EH (cell line): ENCODE data around the gene CLIC4.
"Not testable (repeated sequence)": the region's sequence is repeated elsewhere in the genome, so short reads cannot be mapped to it uniquely, and the experiment has no call there.

Source experiments
- DNase-seq: peaks from one replicate; pipeline ENCODE4 v3.0.0-alpha.2; 2015; ENCODE audit warnings: low read depth

The CLIC4 gene

DNA sequence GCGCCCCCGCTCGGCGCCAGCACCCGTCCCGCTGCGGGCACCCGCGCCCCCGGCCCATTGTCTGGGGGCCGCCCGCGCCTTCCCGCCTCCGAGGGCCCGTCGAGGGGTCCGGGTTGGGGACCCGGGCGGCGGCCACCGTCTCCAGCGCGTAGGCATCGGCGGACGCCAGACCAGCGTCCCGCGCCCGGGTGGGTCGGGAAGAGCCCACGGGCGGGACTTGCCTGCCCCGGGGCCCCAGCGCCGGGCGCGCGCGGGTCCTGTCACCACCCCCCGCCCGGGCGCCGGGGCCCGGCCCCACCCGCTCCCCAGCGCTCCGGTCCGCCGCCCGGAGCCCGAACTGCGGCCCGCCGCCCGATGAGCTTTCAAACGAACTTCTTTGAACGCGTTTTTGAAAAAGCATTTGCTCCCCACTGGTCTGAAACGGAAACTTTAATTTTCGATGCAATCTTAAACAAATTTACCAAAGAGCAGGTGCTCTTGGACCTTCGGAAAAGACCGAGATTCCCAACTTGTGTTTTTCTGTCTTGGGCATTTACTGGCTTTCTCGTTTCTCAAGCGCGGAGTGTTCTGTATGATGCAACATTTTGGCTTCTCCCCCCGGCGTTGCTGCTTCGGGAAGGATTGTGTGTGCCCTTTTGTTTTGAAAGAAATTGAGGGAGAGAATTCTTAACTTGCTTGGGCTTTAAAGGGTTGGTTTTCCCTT, 615 bp downstream of the CLIC4 start:
- peak; percentile 75 for DNase-seq

- DNase-seq, result no peak
These were observed 3.2 kb downstream of the CLIC4 start for GRCh38 chr1:24748191-24749121.

DNA sequence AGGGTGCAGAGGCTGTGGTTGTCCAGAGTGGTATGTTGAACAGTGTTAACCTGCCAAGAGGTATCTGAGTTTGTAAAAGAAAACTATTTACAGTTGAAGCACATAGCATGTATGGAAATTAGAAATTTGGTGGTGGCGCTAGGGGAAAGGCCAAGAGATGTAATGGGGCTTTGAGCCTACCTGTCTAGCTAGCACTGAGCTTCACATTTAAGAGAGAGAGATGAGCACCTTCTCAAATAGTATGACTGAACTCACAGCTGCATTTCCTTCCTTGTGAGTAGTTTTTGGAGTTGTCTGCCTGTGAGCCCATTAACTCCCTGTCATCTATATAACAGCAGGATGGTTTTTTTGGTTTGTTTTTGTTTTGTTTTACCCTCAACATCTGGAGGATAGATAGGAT, 4.0 kb downstream of the CLIC4 start:
- no peak for DNase-seq

DNA sequence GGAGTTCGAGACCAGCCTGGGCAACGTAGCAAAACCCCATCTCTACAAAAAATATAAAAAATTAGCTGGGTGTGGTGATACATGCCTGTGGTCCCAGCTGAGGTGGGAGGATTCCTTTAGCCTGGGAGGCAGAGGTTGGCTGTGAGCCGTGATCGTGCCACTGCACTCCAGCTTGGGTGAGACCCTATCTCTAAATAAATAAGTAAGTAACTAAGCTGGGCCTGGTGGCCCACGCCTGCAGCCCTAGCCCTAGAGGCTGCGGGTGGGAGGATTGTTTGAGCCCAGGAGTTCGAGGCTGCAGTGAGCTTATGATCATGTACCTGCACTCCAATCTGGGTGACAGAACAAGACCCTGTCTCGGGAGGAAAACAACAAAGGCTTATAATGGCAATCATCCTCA, 4.6 kb downstream of the CLIC4 start:
- DNase-seq, result no peak

DNA sequence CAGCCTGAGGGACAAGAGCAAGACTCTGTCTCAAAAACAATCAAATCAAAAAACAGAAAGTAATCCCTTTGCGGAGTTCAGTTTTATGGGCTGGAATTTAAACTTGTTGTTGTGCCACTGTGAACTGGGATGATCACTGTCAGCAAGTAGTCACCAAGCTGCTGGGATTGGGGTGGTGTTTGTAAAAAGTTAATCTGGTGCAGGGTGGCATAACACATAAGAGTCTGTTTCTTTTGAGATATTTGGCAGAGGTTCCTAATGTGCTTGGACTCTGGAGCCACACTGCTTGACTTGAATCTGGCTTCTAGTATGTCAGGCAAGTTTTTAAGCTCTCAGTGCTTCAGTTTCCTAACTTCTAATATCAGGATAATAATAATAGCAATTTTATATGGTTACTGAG, 6.6 kb downstream of the CLIC4 start:
- DNase-seq, result peak; percentile 36

DNA sequence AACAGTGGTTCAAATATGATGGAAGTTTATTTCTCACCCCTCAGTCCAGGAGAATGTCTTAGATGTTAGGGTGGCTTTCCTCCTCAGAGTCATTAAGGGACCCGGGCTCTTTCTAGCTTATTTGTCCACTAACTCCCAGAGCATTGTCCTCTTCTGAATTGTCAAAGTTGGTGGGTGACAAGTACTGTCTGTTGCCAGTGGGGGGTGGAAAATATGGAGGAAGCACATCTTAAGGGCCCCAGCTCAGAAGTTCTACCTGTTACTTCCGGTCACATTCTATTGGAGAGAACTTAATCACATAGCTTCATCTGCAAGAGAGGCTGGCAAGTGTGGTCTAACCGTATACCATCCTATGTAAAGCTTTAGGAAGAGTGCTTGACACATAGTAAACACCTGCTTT, 7.1 kb downstream of the CLIC4 start:
- DNase-seq, result no peak

DNA sequence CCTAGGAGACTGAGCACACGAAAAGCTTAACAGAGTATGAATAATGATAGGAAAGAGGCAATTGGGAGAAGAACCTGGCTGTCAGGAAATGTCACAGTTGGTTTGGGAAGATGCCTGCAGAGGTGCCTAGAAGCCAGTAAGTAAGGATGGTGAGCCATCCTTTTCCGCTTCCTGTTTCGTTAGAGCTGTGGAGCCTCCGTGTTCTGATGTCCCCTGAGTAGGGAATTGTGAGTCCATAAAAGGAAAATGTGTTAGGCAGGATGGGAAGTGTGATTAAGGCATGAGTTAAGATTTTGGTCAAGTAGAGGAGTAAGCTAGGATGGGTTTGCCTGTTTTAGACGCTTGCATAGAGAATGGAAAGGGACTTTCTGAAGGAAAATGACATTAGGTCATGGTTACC, 9.0 kb downstream of the CLIC4 start:
- DNase-seq, result peak; percentile 82

DNA sequence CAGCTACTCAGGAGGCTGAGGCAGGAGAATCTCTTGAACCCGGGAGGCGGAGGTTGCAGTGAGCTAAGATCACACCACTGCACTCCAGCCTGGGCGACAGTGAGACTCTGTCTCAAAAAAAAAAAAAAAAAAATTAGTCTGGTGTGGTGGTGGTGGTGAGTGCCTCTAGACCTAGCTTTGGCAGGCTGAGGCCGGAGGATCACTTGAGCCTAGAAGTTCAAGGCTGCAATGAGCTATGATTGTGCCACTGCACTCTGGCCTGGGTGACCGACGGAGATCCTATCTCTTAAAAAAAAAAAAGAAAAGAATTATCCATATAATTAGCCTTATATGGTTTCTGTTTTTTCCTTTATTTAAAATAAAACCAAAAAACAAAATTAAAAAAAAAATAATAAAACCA, 10.1 kb downstream of the CLIC4 start:
- not testable (repeated sequence) for DNase-seq

DNA sequence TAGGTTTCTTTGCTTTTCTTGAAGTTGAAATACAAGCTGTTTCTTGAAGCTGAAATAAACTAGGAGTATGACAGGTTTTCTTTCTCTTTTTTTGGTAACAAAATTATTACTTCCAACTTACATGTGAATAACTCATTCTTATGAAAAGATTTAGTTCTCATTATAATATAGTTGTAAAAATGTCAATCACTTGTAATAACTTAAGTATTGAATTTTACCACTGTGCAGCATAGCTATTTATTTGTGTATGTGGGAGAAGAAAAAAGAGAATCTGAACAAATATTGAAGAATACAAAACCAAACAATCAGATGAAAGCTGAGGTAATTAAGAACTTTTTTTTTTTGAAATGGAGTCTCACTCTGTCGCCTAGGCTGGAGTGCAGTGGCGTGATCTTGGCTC, 11.1 kb downstream of the CLIC4 start:
- no peak for DNase-seq

DNA sequence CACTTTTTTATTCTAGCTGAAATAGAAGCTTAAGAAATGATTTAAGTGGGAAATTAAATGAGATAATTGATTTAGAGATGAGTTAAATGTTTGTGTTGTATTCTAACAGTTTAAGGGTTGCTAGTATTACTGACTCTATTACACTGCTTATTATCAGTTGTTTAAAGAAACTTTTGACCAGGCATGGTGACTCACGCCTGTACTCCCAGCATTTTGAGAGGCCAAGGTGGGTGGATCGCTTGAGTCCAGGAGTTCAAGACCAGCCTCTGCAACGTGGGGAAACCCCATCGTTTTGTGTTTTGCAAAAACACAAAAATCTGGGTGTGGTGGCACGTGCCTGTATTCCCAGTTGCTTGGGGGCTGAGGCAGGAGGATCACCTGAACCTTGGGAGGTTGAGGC, 14.2 kb downstream of the CLIC4 start:
- DNase-seq, result no peak

GRCh38 chr1:24761582-24761981, 16.3 kb downstream of the CLIC4 start:
- DNase-seq, result no peak

DNA sequence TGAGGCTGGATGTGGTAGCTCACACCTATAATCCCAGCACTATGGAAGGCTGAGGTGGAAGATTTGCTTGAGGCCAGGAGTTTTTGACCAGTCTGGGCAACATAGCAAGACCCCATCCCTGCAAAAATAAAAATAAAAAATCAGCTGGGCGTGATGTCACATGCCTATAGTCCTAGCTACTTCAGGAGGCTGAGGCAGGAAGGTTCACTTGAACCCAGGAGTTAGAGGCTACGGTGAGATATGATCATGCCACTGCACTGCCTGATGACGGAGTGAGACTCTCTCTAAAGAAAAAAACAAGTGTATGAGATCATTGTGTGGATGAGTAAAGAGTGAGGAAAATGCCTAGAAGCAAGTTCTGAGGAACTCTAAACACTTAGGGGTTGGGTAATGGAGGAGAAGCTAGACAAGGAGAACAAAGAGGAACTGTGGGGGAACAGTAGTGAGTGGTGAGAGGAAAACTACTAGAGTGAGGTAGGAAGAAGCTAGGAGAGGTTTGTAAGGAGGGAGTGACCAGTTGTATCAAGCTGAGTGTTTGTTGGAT, 17.0 kb downstream of the CLIC4 start:
- peak; percentile 68 for DNase-seq

DNA sequence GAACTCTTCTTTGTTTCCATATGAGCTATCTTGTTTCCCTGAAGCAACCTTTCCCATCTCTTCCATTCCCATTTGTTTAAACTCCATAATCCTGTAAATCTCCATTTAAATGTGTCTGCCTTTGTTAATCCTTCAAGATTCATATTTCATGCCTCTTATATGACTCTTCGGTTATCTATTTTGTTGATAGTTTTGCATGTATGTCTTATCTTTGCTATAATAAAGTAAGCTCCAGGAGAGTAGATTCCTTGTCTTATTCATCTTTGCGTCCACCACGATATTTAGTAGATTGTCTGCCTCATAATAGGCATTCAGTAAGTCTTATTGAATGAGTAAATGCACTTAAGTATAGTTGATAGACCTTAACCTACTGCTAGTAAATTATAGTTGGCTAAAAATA, 18.4 kb downstream of the CLIC4 start:
- DNase-seq, result no peak

DNA sequence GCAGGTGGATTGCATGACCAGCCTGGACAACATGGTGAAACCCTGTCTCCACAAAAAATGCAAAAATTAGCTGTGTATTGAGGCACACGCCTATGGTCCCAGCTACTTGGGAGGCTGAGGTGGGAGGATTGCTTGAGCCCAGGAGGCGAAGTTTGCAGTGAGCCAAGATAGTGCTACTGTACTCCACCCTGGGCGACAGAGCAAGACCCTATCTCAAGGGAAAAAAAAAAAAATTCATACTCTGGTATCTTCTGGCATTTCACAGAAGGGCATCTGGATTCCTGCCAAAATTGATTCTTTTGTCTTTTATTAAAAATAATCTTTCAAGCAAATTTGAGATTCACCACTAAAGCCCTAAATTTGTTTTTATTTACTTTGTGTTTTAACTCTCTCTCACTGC, 19.2 kb downstream of the CLIC4 start:
- DNase-seq, result no peak

DNA sequence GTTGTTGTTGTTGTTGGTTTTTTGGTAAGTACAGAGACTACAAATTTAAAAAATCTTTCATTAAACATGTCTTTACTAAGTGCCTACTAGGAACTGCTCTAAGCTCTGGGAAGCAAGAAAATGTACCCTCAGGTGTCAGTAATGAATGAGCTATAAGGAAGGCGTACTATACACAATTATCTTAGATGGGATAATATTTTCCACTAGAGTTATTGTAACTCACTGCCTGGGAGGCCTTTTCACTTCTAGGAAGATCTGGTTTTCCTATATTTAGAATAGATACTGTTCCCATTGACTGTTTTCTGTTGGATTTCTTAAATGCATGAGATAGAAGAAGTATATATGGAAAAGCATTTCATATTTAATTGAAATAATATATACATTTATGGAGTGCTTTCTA, 19.6 kb downstream of the CLIC4 start:
- DNase-seq, result no peak

GRCh38 chr1:24765308-24765988, 20.2 kb downstream of the CLIC4 start:
- DNase-seq, result peak; percentile 76

DNA sequence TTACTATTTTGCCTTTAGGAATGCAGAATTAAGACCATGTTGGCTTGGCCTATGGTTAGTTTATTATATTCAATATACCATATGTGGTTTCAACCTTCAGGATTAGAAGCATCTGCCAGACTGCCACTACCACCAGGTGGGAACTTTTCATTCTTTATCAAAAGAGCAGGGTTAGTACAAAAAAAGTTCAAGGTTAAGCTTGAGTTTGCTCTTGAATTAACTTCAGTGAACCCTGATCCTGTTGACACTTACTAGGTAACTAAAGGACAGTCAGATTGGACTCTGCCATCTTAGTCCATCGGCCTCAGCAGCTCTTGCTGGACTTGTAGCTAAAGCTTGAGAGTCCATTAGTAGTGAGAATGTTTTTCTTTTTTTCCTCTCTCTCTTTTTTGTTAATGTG, 22.1 kb downstream of the CLIC4 start:
- DNase-seq, result no peak

DNA sequence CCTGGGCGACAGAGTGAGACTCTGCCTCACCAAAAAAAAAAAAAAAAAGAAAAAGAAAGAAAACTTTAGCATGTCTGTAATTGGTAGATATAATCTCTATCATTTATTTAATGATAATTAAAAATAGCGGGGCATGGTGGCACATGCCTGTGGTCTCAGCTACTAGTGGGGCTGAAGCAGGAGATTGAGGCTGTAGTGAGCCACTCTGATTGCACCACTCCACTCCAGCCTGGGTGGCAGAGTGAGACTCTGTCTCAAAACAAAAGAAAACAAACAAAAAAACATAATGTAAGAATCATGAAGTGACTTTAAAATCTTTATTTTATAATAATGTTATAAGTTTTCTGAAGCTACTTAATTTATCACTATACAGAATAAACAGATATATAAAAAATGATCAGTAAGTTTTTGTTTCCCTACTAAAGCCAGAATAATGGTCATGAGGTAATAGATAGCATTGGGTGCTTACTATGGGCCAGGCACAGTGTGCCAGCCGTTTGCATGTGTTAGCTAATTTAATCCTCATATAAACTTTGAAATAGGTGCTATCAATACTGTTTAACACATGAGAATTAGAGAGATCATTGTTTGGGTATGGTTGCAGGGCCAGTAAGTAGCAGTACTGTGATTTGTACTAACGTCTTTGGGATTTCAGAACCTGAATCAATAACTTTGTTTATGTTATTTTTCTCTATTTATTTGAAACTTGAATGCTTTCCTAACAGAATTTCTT, 23.8 kb downstream of the CLIC4 start:
- DNase-seq, result peak; percentile 71

- DNase-seq, result peak; percentile 97
These were observed 24.7 kb downstream of the CLIC4 start for GRCh38 chr1:24769656-24770651.

DNA sequence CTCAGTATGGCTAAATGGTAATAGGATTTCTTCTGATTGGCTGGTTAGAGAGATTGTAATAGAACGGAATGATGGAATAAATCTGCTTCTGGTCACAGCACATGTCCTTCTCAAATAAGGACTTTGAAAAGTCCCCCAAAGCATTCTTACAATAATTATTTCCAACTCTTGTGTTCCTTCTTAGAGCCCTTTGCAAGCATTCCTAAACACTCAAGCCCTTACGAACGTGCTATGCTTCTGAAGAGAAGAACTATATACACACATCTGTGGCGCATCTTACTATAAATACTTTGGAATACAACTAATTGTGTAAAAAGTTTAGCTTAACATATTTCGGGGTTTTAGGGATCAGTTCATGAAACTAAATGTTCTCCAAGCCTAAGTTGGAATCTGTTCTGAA, 25.6 kb downstream of the CLIC4 start:
- DNase-seq, result peak; percentile 80

- no peak for DNase-seq
These were observed 26.3 kb downstream of the CLIC4 start for GRCh38 chr1:24771574-24771973.
